OCI-LY7 (cell line): ENCODE data around the gene OR1F1. TPM values are rescaled to one million over a fixed set of nuclear protein-coding genes. Genes with fewer than 3 reads are reported as not detected.

Experiments
- BruUV-seq: library from RNA; stranded (reverse); fragments of 400-500 nt; replicated peaks from 2 replicates; lab custom pipeline; 2021; lab: Mats Ljungman, UMichigan
- CTCF ChIA-PET: fragments of 300-600 bp; sonication (Branson Sonifier 250); formaldehyde crosslinking; loops from one replicate; lab custom pipeline; 2022; ENCODE audit warnings: antibody characterized with exemption; ENCODE audit not compliant: unreplicated experiment; lab: Charles Lee
- POLR2A ChIA-PET: fragments of 300-600 bp; sonication (Branson Sonifier 250); formaldehyde crosslinking; loops from one replicate; lab custom pipeline; 2022; ENCODE audit warnings: antibody characterized with exemption; lab: Charles Lee
- DNase-seq: peaks from one replicate; pipeline ENCODE4 v3.0.0-alpha.2; 2015; ENCODE audit warnings: low spot score
- H2AFZ ChIP-seq: fragments of 200-600 bp; sonication (generic), shearing (Covaris generic); 2 replicates; pipeline ENCODE4 v1.6.1; 2014; ENCODE audit warnings: mild to moderate bottlenecking, antibody characterized with exemption, low read length, moderate library complexity
- H3K27ac ChIP-seq: fragments of 200-600 bp; sonication (generic); 2 replicates; pipeline ENCODE4 v1.5.1; 2014; ENCODE audit warnings: mixed run types, low read depth, mild to moderate bottlenecking, moderate library complexity, low read length, inconsistent platforms; ENCODE audit not compliant: poor library complexity, severe bottlenecking
- H3K36me3 ChIP-seq: fragments of 200-600 bp; sonication (generic); 2 replicates; pipeline ENCODE4 v1.6.1; 2014; ENCODE audit warnings: mild to moderate bottlenecking, antibody characterized with exemption, low read length, moderate library complexity, mixed read lengths; ENCODE audit not compliant: insufficient read depth
- H3K4me1 ChIP-seq: fragments of 200-600 bp; sonication (generic); 2 replicates; pipeline ENCODE4 v1.5.1; 2014; ENCODE audit warnings: mild to moderate bottlenecking, low read length; ENCODE audit not compliant: insufficient read depth, poor library complexity, severe bottlenecking
- H3K4me2 ChIP-seq: fragments of 200-600 bp; sonication (generic); 2 replicates; pipeline ENCODE4 v1.6.1; 2014; ENCODE audit warnings: mild to moderate bottlenecking, low read length
- H3K4me3 ChIP-seq: fragments of 200-600 bp; sonication (generic); 2 replicates; pipeline ENCODE4 v1.5.1; 2014; ENCODE audit warnings: mild to moderate bottlenecking, low read depth, low read length; ENCODE audit not compliant: poor library complexity, severe bottlenecking
- H3K79me2 ChIP-seq: fragments of 200-600 bp; sonication (generic); 2 replicates; pipeline ENCODE4 v1.6.1; 2016; ENCODE audit warnings: low read depth, mild to moderate bottlenecking, low read length, moderate library complexity, mixed read lengths; ENCODE audit not compliant: insufficient read depth
- H3K9me2 ChIP-seq: fragments of 200-600 bp; sonication (generic); 2 replicates; pipeline ENCODE4 v1.6.1; 2016; ENCODE audit warnings: mild to moderate bottlenecking, low read length, mixed read lengths; ENCODE audit not compliant: insufficient read depth
- H3K9me3 ChIP-seq: fragments of 200-600 bp; sonication (generic); 2 replicates; pipeline ENCODE4 v1.6.1; 2014; ENCODE audit warnings: mild to moderate bottlenecking, mixed run types, low read length, mixed read lengths
- H4K20me1 ChIP-seq: fragments of 200-600 bp; sonication (generic); 2 replicates; pipeline ENCODE4 v1.6.1; 2014; ENCODE audit warnings: mild to moderate bottlenecking, antibody characterized with exemption, low read length, moderate library complexity, mixed read lengths; ENCODE audit not compliant: insufficient read depth
- CTCF ChIP-seq: fragments of 200-600 bp; sonication (generic); conservative IDR thresholded peaks from 2 replicates; pipeline ENCODE4 v1.5.1; 2014; ENCODE audit warnings: mild to moderate bottlenecking, antibody characterized with exemption, low read length, moderate library complexity, mixed read lengths
- EZH2phosphoT487 ChIP-seq: fragments of 200-600 bp; sonication (generic); IDR thresholded peaks from 2 replicates; pipeline ENCODE4 v1.6.1; 2018; ENCODE audit warnings: low read depth, borderline replicate concordance, mild to moderate bottlenecking, mixed run types, antibody characterized with exemption, low read length, moderate library complexity, mixed read lengths
- intact Hi-C: fragments of 100-400 bp; cut with micrococcal nuclease; formaldehyde crosslinking; loops from one replicate; pipeline ENCODE4 v1.10.0; 2022; ENCODE audit not compliant: unreplicated experiment
- total RNA-seq, 2 experiments: library from RNA; depleted of rRNA in 1 of 2; stranded (reverse); fragments of >200 nt in 1 of 2; shearing (Covaris generic) in 1 of 2; gene quantifications; 2 replicates each; pipeline ENCODE4 v1.2.3, GENCODE V29; 2014 to 2022

Gene OR1F1
- total RNA-seq, 2 experiments from 2014 or later = not detected

GRCh38 chr16:3143189-3143588 lies 44.8 kb upstream of the OR1F1 start:
- no peak for TF ChIP-seq CTCF
- H4K20me1 ChIP-seq = no peaks in the 10 kb centered on the region
- no peaks in the 10 kb centered on the region for H3K4me1 ChIP-seq
- no peak overlapping the region for H3K4me3 ChIP-seq
- H3K27ac ChIP-seq = no peak overlapping the region
- H3K36me3 ChIP-seq = peaks cover 6% of the 10 kb centered on the region; the same call in 1 of the 2 replicates
- no peaks in the 10 kb centered on the region for H3K79me2 ChIP-seq
- H3K9me3 ChIP-seq = no peaks in the 10 kb centered on the region
- no peak for DNase-seq
- intact Hi-C loops = no loop called here
- POLR2A ChIA-PET = no interaction called here
- no peaks in the 10 kb centered on the region for H3K9me2 ChIP-seq
- H3K4me2 ChIP-seq = no peak overlapping the region
- no peak overlapping the region for H2AFZ ChIP-seq
- CTCF ChIA-PET = no interaction called here
- BruUV-seq = no TSS peak

GRCh38 chr16:3143598-3144320 lies 44.2 kb upstream of the OR1F1 start:
- Histone ChIP-seq H3K4me3 (no peak overlapping the region), H3K9me3 (no peaks in the 10 kb centered on the region), H2AFZ (no peak overlapping the region), H4K20me1 (no peaks in the 10 kb centered on the region), H3K27ac (no peak overlapping the region), H3K9me2 (no peaks in the 10 kb centered on the region), H3K4me1 (no peaks in the 10 kb centered on the region), H3K4me2 (no peak overlapping the region), H3K36me3 (peaks cover 6% of the 10 kb centered on the region; the same call in 1 of the 2 replicates), H3K79me2 (no peaks in the 10 kb centered on the region)
- intact Hi-C loops = no loop called here
- ChIA-PET CTCF (no interaction called here), POLR2A (no interaction called here)
- BruUV-seq = no TSS peak
- no peak for DNase-seq
- TF ChIP-seq EZH2phosphoT487 (no peak), CTCF (no peak)

- no peak for TF ChIP-seq EZH2phosphoT487
- TF ChIP-seq CTCF = no peak
- H3K4me3 ChIP-seq = no peak overlapping the region
- no TSS peak for BruUV-seq
- intact Hi-C loops = no loop called here
- H3K4me2 ChIP-seq = no peak overlapping the region
- no peak overlapping the region for H2AFZ ChIP-seq
- peaks cover 6% of the 10 kb centered on the region for H3K4me1 ChIP-seq
- no peak overlapping the region for H3K27ac ChIP-seq
- H4K20me1 ChIP-seq = no peaks in the 10 kb centered on the region
- ChIA-PET POLR2A (no interaction called here), CTCF (interaction anchor here (0.7 kb wide), 1 partner anchor 675 kb away, joined by 3 read pairs; no protein-coding TSS in a partner anchor)
- DNase-seq = no peak
- no peaks in the 10 kb centered on the region for H3K79me2 ChIP-seq
- no peaks in the 10 kb centered on the region for H3K9me3 ChIP-seq
- H3K9me2 ChIP-seq = no peaks in the 10 kb centered on the region
- peaks cover 6% of the 10 kb centered on the region; the same call in 1 of the 2 replicates for H3K36me3 ChIP-seq
Measured at GRCh38 chr16:3144321-3144983, 43.6 kb upstream of the OR1F1 start.
